IMR-90 (cell line): Measurements from ENCODE around the gene TCF12. TPM values are rescaled to one million over a fixed set of nuclear protein-coding genes. Genes with fewer than 3 reads are reported as not detected.
A peak's percentile ranks its signal among the peaks of the same experiment; 100 is the strongest.

ENCODE experiments used
- ATAC-seq: fragments of 200-7000 bp; cut with Tn5 transposase; 2 replicates; pipeline ENCODE4 v1.9.1; 2020; ENCODE audit warnings: low read depth, mild to moderate bottlenecking, moderate library complexity
- BruUV-seq: library from RNA; stranded (reverse); fragments of 400-500 nt; replicated peaks from 2 replicates; lab custom pipeline; 2021; lab: Mats Ljungman, UMichigan
- CTCF ChIA-PET: fragments of 300-600 bp; formaldehyde crosslinking; extraction: SDS; loops from one replicate; lab custom pipeline; 2021; ENCODE audit warnings: antibody characterized with exemption; lab: Yijun Ruan, JAX
- POLR2A ChIA-PET: fragments of 300-600 bp; sonication (Branson Sonifier 250); formaldehyde crosslinking; loops from one replicate; lab custom pipeline; 2022; ENCODE audit warnings: antibody characterized with exemption; ENCODE audit not compliant: unreplicated experiment; lab: Charles Lee
- DNase-seq: peaks from one replicate; pipeline ENCODE4 v3.0.0; 2013
- H2AFZ ChIP-seq: replicated peaks from 2 replicates; pipeline ENCODE3; 2013; ENCODE audit warnings: low read length, mild to moderate bottlenecking; ENCODE audit not compliant: poor library complexity
- H2AK5ac ChIP-seq: 2 replicates; pipeline ENCODE4 v1.6.1; 2013; ENCODE audit warnings: low read depth, low read length, inconsistent platforms
- H2AK9ac ChIP-seq: replicated peaks from 2 replicates; pipeline ENCODE3; 2013; ENCODE audit warnings: mild to moderate bottlenecking, low read depth, low read length, moderate library complexity; ENCODE audit not compliant: poor library complexity
- H2BK120ac ChIP-seq: 2 replicates; pipeline ENCODE4 v1.6.1; 2013; ENCODE audit warnings: low read depth, low read length, inconsistent platforms
- H2BK15ac ChIP-seq: 3 replicates; pipeline ENCODE4 v1.6.1; 2013; ENCODE audit warnings: low read depth, low read length, inconsistent platforms
- H2BK20ac ChIP-seq: 2 replicates; pipeline ENCODE4 v1.6.1; 2013; ENCODE audit warnings: low read depth, mild to moderate bottlenecking, inconsistent platforms, low read length, moderate library complexity
- H2BK5ac ChIP-seq: 2 replicates; pipeline ENCODE4 v1.6.1; 2013; ENCODE audit warnings: mild to moderate bottlenecking, low read depth, low read length, inconsistent platforms; ENCODE audit not compliant: poor library complexity, severe bottlenecking
- H3K14ac ChIP-seq: replicated peaks from 2 replicates; pipeline ENCODE4 v1.6.1; 2013; ENCODE audit warnings: low read depth, low read length, inconsistent platforms
- H3K18ac ChIP-seq: 2 replicates; pipeline ENCODE4 v1.6.1; 2013; ENCODE audit warnings: low read depth, low read length, control low read depth
- H3K23ac ChIP-seq: 2 replicates; pipeline ENCODE4 v1.6.1; 2013; ENCODE audit warnings: low read depth, low read length, inconsistent platforms
- H3K27ac ChIP-seq: 2 replicates; pipeline ENCODE4 v1.5.1; 2013; ENCODE audit warnings: mild to moderate bottlenecking, control low read depth, low read length; ENCODE audit not compliant: insufficient read depth
- H3K27me3 ChIP-seq: 2 replicates; pipeline ENCODE4 v1.6.1; 2013; ENCODE audit warnings: low read length; ENCODE audit not compliant: control insufficient read depth, insufficient read depth
- H3K36me3 ChIP-seq: 2 replicates; pipeline ENCODE4 v1.6.1; 2013; ENCODE audit warnings: low read length, mixed read lengths; ENCODE audit not compliant: control insufficient read depth, insufficient read depth
- H3K4ac ChIP-seq: 2 replicates; pipeline ENCODE4 v1.6.1; 2013; ENCODE audit warnings: low read depth, low read length, inconsistent platforms
- H3K4me1 ChIP-seq: 2 replicates; pipeline ENCODE4 v1.6.1; 2013; ENCODE audit warnings: low read length, mixed read lengths; ENCODE audit not compliant: control insufficient read depth, insufficient read depth
- H3K4me2 ChIP-seq: 2 replicates; pipeline ENCODE4 v1.6.1; 2013; ENCODE audit warnings: low read depth, mild to moderate bottlenecking, control low read depth, low read length, moderate library complexity
- H3K4me3 ChIP-seq: 2 replicates; pipeline ENCODE4 v1.5.1; 2013; ENCODE audit warnings: low read depth, mild to moderate bottlenecking, control low read depth, low read length, moderate library complexity; ENCODE audit not compliant: insufficient read depth
- H3K56ac ChIP-seq: 2 replicates; pipeline ENCODE4 v1.6.1; 2013; ENCODE audit warnings: low read length, inconsistent platforms; ENCODE audit not compliant: insufficient read depth; ENCODE audit errors: extremely low read depth
- H3K79me1 ChIP-seq, 2 experiments: 2 replicates each; pipeline ENCODE4 v1.6.1; 2013; ENCODE audit warnings: low read length in 2 of 2, inconsistent platforms in 1 of 2, low read depth in 1 of 2
- H3K9ac ChIP-seq: 2 replicates; pipeline ENCODE4 v1.6.1; 2013; ENCODE audit warnings: low read depth, low read length, control low read depth
- H3K9me1 ChIP-seq: 2 replicates; pipeline ENCODE4 v1.6.1; 2013; ENCODE audit warnings: low read length, inconsistent platforms; ENCODE audit not compliant: insufficient read depth
- H3K9me3 ChIP-seq: 2 replicates; pipeline ENCODE4 v1.6.1; 2013; ENCODE audit warnings: low read length; ENCODE audit not compliant: control insufficient read depth, insufficient read depth
- H4K20me1 ChIP-seq: 2 replicates; pipeline ENCODE4 v1.6.1; 2013; ENCODE audit warnings: low read length, inconsistent platforms; ENCODE audit not compliant: insufficient read depth
- H4K5ac ChIP-seq: 2 replicates; pipeline ENCODE4 v1.6.1; 2013; ENCODE audit warnings: mild to moderate bottlenecking, low read depth, low read length, control low read depth
- H4K8ac ChIP-seq, 2 experiments: 2 replicates each; pipeline ENCODE4 v1.6.1; 2013; ENCODE audit warnings: low read depth in 2 of 2, low read length in 2 of 2, control low read depth in 1 of 2, inconsistent platforms in 1 of 2
- H4K91ac ChIP-seq: 2 replicates; pipeline ENCODE4 v1.6.1; 2013; ENCODE audit warnings: low read depth, low read length, inconsistent platforms; ENCODE audit not compliant: insufficient read depth
- CEBPB ChIP-seq: IDR thresholded peaks from 2 replicates; pipeline ENCODE4 v1.6.1; 2012; ENCODE audit warnings: low read depth, low read length, improper control_type of control experiment
- FOS ChIP-seq: fragments of 150-350 bp; IDR thresholded peaks from 2 replicates; pipeline ENCODE4 v1.6.1; 2016; ENCODE audit warnings: low read depth, low read length
- WGBS, 2 experiments: methylation state at CpG; one replicate each; pipeline versions ENCODE4 v1.1.5 to v1.1.7; 2013; ENCODE audit warnings: missing lambda C conversion rate in 2 of 2; ENCODE audit not compliant: insufficient read length in 1 of 2; ENCODE audit errors: extremely low coverage in 2 of 2; 5-methylcytosine and 5-hydroxymethylcytosine counted together
- dilution Hi-C: fragments of 300-500 bp; cut with HindIII; formaldehyde crosslinking; loops from one replicate; pipeline ENCODE4 v1.14.3; 2018; ENCODE audit warnings: low sequenced_read_pairs; ENCODE audit not compliant: unreplicated experiment
- in situ Hi-C: fragments of 300-500 bp; cut with MboI; formaldehyde crosslinking; loops from 3 replicates; pipeline ENCODE4 v1.14.3; 2019; ENCODE audit warnings: low sequenced_read_pairs, inconsistent platforms, mixed read lengths
- intact Hi-C: fragments of 100-400 bp; cut with micrococcal nuclease; formaldehyde crosslinking; loops from 2 replicates; pipeline ENCODE4 v1.10.0; 2022
- polyA plus RNA-seq, 3 experiments: library from polyadenylated mRNA; depleted of rRNA; stranded (reverse); fragments of >200 nt; gene quantifications; 2 replicates each; pipeline ENCODE4 v1.2.3, GENCODE V29; 2012; ENCODE audit warnings: low replicate concordance in 1 of 3
- total RNA-seq: library from RNA; depleted of rRNA; stranded (reverse); fragments of >200 nt; gene quantifications from 2 replicates; pipeline ENCODE4 v1.2.3, GENCODE V29; 2012

The TCF12 gene
- total and polyA plus RNA-seq, 2 of the 4 experiments (the other 2 are of a cell fraction), result 79.4 to 160 TPM

DNA sequence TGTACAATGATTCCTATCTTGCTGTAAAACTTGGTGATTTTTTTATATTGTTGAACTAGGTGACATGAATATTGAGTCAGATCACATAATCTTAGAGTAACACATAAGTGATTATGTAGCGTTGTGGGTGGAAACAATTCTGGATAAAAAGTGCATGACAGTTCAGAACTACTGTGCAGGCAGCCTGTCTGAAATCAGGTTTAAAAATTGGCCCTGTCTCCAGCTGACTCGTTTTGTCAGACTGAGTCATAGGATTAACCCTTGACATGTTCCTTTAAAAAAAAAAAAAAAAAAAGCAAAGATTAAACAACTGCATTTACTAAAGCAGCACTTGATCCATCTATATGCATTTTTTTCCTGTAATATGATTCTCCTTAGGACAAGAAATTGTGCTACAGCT is 297.8 kb downstream of the TCF12 start:
- Histone ChIP-seq H3K14ac (peak overlapping the region; percentile 77), H3K36me3 (no peaks in the 10 kb centered on the region), H4K8ac (peak overlapping the region in 1 of 2 experiments; percentile 76; a peak in 2 of 4 replicates), H3K9me1 (no peaks in the 10 kb centered on the region), H2BK15ac (peak overlapping the region; percentile 75; the same call in 2 of the 3 replicates), H3K4ac (peak overlapping the region; percentile 71), H3K9ac (peak overlapping the region; percentile 16; the same call in 1 of the 2 replicates), H2BK5ac (peak overlapping the region; percentile 98), H3K27me3 (no peaks in the 10 kb centered on the region), H2AFZ (no peak overlapping the region), H3K79me1 (peaks cover 3 to 29% of the 10 kb centered on the region in 2 experiments), H2AK9ac (no peak overlapping the region), H3K27ac (peak overlapping the region; percentile 77; the same call in 1 of the 2 replicates), H3K56ac (peak overlapping the region; percentile 86; the same call in 1 of the 2 replicates), H3K4me2 (peak overlapping the region; percentile 85), H3K4me3 (no peak overlapping the region), H4K91ac (peak overlapping the region; percentile 80; the same call in 1 of the 2 replicates), H4K20me1 (no peaks in the 10 kb centered on the region), H4K5ac (peak overlapping the region; percentile 0; the same call in 1 of the 2 replicates), H3K9me3 (no peaks in the 10 kb centered on the region), H2BK20ac (peak overlapping the region; percentile 75), H3K18ac (peak overlapping the region; percentile 80), H2AK5ac (no peak overlapping the region), H2BK120ac (peak overlapping the region; percentile 90), H3K4me1 (peaks cover 11% of the 10 kb centered on the region), H3K23ac (peak overlapping the region; percentile 94)
- ChIA-PET CTCF (interaction anchor here (1.1 kb wide), 1 partner anchor 69 kb away, joined by 4 read pairs; no protein-coding TSS in a partner anchor), POLR2A (no interaction called here)
- peak; percentile 94 for DNase-seq
- in situ Hi-C loops (loop anchor here (10.0 kb wide), 1 partner anchor 721 kb away; no protein-coding TSS in a partner anchor), intact Hi-C loops (loop anchor here (2.0 to 5.0 kb wide), 2 partner anchors 311 to 484 kb away; partner anchors contain the start of gene ZNF280D), dilution Hi-C loops (no loop called here)
- no TSS peak for BruUV-seq
- TF ChIP-seq FOS, result peak; percentile 66; the same call in 1 of the 2 replicates
- no peak for TF ChIP-seq CEBPB
- no CpG with 5 or more reads among the region's 2 CpGs for WGBS, 2 experiments
- peak; percentile 49 for ATAC-seq
